RWPE2 (cell line): ENCODE measurements around the gene IMP4.

Source experiments
- ATAC-seq: fragments of 200-7000 bp; cut with Tn5 transposase; 3 replicates; pipeline ENCODE4 v1.9.1; 2021; ENCODE audit warnings: low read depth
- DNase-seq: peaks from one replicate; pipeline ENCODE4 v3.0.0-alpha.2; 2020; ENCODE audit warnings: low spot score
- H3K27ac ChIP-seq: fragments of 450-650 bp; 2 replicates; pipeline ENCODE4 v1.5.1; 2017; ENCODE audit warnings: mild to moderate bottlenecking; ENCODE audit not compliant: poor library complexity, severe bottlenecking
- H3K27me3 ChIP-seq: fragments of 250-450 bp; sonication (Bioruptor Pico); 2 replicates; pipeline ENCODE4 v1.5.1; 2021; ENCODE audit warnings: mild to moderate bottlenecking, moderate library complexity; ENCODE audit not compliant: insufficient read depth, poor library complexity, severe bottlenecking
- H3K36me3 ChIP-seq: fragments of 250-450 bp; sonication (Bioruptor Pico); 2 replicates; pipeline ENCODE4 v1.5.1; 2020; ENCODE audit warnings: low read depth, mild to moderate bottlenecking, moderate library complexity
- H3K4me1 ChIP-seq: fragments of 250-450 bp; sonication (Bioruptor Pico); 2 replicates; pipeline ENCODE4 v1.5.1; 2021; ENCODE audit warnings: mild to moderate bottlenecking, moderate library complexity; ENCODE audit not compliant: insufficient read depth, poor library complexity, severe bottlenecking
- H3K4me3 ChIP-seq: fragments of 250-450 bp; sonication (Bioruptor Pico); 2 replicates; pipeline ENCODE4 v1.5.1; 2021; ENCODE audit warnings: mild to moderate bottlenecking, moderate library complexity; ENCODE audit not compliant: severe bottlenecking
- H3K9me3 ChIP-seq: fragments of 250-450 bp; sonication (Bioruptor Pico); 2 replicates; pipeline ENCODE4 v1.5.1; 2021; ENCODE audit warnings: mild to moderate bottlenecking, moderate library complexity; ENCODE audit not compliant: severe bottlenecking
- TF ChIP-seq, protein P1 (sequence below): fragments of 450-650 bp; IDR thresholded peaks from one replicate; pipeline ENCODE4 v1.5.1; 2017; ENCODE audit warnings: mild to moderate bottlenecking, moderate library complexity; ENCODE audit not compliant: poor library complexity, severe bottlenecking

The IMP4 gene

GRCh38 chr2:130376433-130377293, 34.0 kb downstream of the IMP4 start:
- no peak overlapping the region for H3K4me3 ChIP-seq
- no peaks in the 10 kb centered on the region for H3K4me1 ChIP-seq
- TF ChIP-seq, protein P1, sequence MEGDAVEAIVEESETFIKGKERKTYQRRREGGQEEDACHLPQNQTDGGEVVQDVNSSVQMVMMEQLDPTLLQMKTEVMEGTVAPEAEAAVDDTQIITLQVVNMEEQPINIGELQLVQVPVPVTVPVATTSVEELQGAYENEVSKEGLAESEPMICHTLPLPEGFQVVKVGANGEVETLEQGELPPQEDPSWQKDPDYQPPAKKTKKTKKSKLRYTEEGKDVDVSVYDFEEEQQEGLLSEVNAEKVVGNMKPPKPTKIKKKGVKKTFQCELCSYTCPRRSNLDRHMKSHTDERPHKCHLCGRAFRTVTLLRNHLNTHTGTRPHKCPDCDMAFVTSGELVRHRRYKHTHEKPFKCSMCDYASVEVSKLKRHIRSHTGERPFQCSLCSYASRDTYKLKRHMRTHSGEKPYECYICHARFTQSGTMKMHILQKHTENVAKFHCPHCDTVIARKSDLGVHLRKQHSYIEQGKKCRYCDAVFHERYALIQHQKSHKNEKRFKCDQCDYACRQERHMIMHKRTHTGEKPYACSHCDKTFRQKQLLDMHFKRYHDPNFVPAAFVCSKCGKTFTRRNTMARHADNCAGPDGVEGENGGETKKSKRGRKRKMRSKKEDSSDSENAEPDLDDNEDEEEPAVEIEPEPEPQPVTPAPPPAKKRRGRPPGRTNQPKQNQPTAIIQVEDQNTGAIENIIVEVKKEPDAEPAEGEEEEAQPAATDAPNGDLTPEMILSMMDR, result no peak

DNA sequence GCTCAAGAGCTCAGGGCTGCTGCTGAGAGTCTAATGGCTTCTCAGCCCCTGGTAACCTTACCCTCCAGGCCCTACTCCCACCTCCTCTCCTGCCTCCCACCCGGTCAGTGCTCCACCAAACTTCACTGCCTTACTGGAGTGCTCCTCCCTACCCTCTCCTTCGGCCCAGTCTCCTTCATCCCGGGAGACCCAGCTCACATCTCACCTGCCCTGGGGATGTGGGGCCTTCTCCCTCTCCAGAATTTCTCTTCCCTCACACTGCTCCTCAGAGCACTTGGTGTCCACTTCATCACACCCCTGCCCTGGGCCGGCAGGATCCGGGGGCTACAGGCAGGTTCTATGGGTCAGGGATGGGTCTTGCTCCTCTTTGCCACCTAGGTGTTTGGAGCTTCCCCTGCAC, 34.8 kb downstream of the IMP4 start:
- Histone ChIP-seq H3K27me3 (no peaks in the 10 kb centered on the region), H3K4me3 (no peak overlapping the region), H3K36me3 (peaks cover 11% of the 10 kb centered on the region; the same call in 1 of the 2 replicates), H3K4me1 (no peaks in the 10 kb centered on the region), H3K27ac (no peak overlapping the region), H3K9me3 (no peaks in the 10 kb centered on the region)
- DNase-seq (no peak), ATAC-seq (no peak)
- TF ChIP-seq, protein P1, result no peak

More at GRCh38 chr2:130376433-130377293, 34.0 kb downstream of the IMP4 start:
- Histone ChIP-seq H3K27me3 (no peaks in the 10 kb centered on the region), H3K9me3 (no peaks in the 10 kb centered on the region), H3K27ac (no peak overlapping the region), H3K36me3 (peaks cover 11% of the 10 kb centered on the region; the same call in 1 of the 2 replicates)
- ATAC-seq, result no peak
- no peak for DNase-seq

GRCh38 chr2:130378206-130378897, 35.7 kb downstream of the IMP4 start:
- ATAC-seq, result no peak
- TF ChIP-seq, protein P1, result no peak
- H3K9me3 ChIP-seq, result no peaks in the 10 kb centered on the region
- no peaks in the 10 kb centered on the region for H3K27me3 ChIP-seq
- H3K4me3 ChIP-seq, result no peak overlapping the region
- H3K4me1 ChIP-seq, result no peaks in the 10 kb centered on the region
- H3K36me3 ChIP-seq, result peaks cover 11% of the 10 kb centered on the region; the same call in 1 of the 2 replicates
- H3K27ac ChIP-seq, result no peak overlapping the region
- no peak for DNase-seq

DNA sequence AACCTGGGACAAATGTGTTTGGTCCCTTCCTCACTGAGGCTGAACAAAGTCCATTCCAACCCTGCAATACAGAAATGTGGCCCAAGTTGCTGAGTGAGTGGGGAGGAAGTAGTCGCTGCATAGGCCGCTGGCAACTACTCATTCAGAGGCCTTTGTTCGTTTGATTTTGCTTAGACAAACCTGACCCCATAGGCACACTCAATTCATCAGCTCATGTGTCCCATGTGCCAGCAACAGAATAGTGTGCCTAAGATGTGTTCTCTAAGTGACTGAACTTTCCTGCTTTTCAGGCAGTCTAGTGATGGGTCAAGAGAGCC, 36.2 kb downstream of the IMP4 start:
- peaks cover 11% of the 10 kb centered on the region; the same call in 1 of the 2 replicates for H3K36me3 ChIP-seq
- no peaks in the 10 kb centered on the region for H3K27me3 ChIP-seq
- ATAC-seq (no peak), DNase-seq (no peak)
- no peak overlapping the region for H3K27ac ChIP-seq
- H3K9me3 ChIP-seq, result no peaks in the 10 kb centered on the region
- TF ChIP-seq, protein P1, result no peak
- H3K4me1 ChIP-seq, result no peaks in the 10 kb centered on the region
- no peak overlapping the region for H3K4me3 ChIP-seq
